Measurements from ENCODE around the gene MYO7A.
A peak's percentile ranks its signal among the peaks of the same experiment; 100 is the strongest.

The MYO7A gene

GRCh38 chr11:77244277-77245027 lies 116.4 kb downstream of the MYO7A start:
- no peaks in the 10 kb centered on the region for H3K36me3 ChIP-seq (ENCODE audit: control insufficient read depth in 4 of 4, insufficient read depth in 4 of 4, low read length in 3 of 4)
- no peaks in the 10 kb centered on the region for H3K9me3 ChIP-seq (ENCODE audit: control extremely low read depth in 1 of 5, control insufficient read depth in 4 of 5, insufficient read depth in 2 of 5, low read depth in 1 of 5, low read length in 4 of 5)
- whole genome bisulfite sequencing (ENCODE audit: insufficient coverage) = 98% methylated on average over 4 of the region's 7 CpGs
- CTCF ChIA-PET = no interaction called here
- peak; percentile 6 to 52 (median 34) for DNase-seq
- POLR2A ChIA-PET = no interaction called here
- no peak overlapping the region for H3K27ac ChIP-seq (ENCODE audit: insufficient read depth in 1 of 2, low read depth in 1 of 2, low read length in 2 of 2, poor library complexity in 1 of 2, severe bottlenecking in 2 of 2)
- H3K4me1 ChIP-seq (ENCODE audit: control extremely low read depth in 1 of 4, control insufficient read depth in 4 of 4, insufficient read depth in 4 of 4, low read length in 3 of 4) = peaks cover 0 to 10% (median 3%) of the 10 kb centered on the region in 4 experiments
- H3K27me3 ChIP-seq (replicated peaks in 2 of 5; ENCODE audit: control insufficient read depth in 4 of 5, insufficient read depth in 5 of 5, low read length in 4 of 5) = no peaks in the 10 kb centered on the region
- no peak overlapping the region for H3K4me3 ChIP-seq (ENCODE audit: control insufficient read depth in 1 of 7, extremely low read depth in 1 of 7, insufficient read depth in 4 of 7, low read depth in 2 of 7, low read length in 6 of 7)

GRCh38 chr11:77249427-77249826 lies 121.4 kb downstream of the MYO7A start:
- DNase-seq = no peak
- Histone ChIP-seq H3K4me3 (ENCODE audit: control insufficient read depth in 1 of 7, extremely low read depth in 1 of 7, insufficient read depth in 4 of 7, low read depth in 2 of 7, low read length in 6 of 7) (no peak overlapping the region), H3K9me3 (ENCODE audit: control extremely low read depth in 1 of 5, control insufficient read depth in 4 of 5, insufficient read depth in 2 of 5, low read depth in 1 of 5, low read length in 4 of 5) (peaks cover 0 to 11% (median 0%) of the 10 kb centered on the region in 5 experiments), H3K27me3 (replicated peaks in 2 of 5; ENCODE audit: control insufficient read depth in 4 of 5, insufficient read depth in 5 of 5, low read length in 4 of 5) (no peaks in the 10 kb centered on the region), H3K4me1 (ENCODE audit: control extremely low read depth in 1 of 4, control insufficient read depth in 4 of 4, insufficient read depth in 4 of 4, low read length in 3 of 4) (peaks cover 0 to 3% (median 0%) of the 10 kb centered on the region in 4 experiments), H3K27ac (ENCODE audit: insufficient read depth in 1 of 2, low read depth in 1 of 2, low read length in 2 of 2, poor library complexity in 1 of 2, severe bottlenecking in 2 of 2) (no peak overlapping the region), H3K36me3 (ENCODE audit: control insufficient read depth in 4 of 4, insufficient read depth in 4 of 4, low read length in 3 of 4) (no peaks in the 10 kb centered on the region)
- POLR2A ChIA-PET = no interaction called here
- CTCF ChIA-PET = interaction anchor here (0.6 to 0.9 kb wide), 2 partner anchors 163 to 175 kb away, joined by 3 read pairs; no protein-coding TSS in a partner anchor
- 100% methylated on average over 1 of the region's 3 CpGs for WGBS (ENCODE audit: insufficient coverage)

GRCh38 chr11:77250881-77251640 lies 123.0 kb downstream of the MYO7A start:
- CTCF ChIA-PET = no interaction called here
- H3K4me1 ChIP-seq (ENCODE audit: control extremely low read depth in 1 of 4, control insufficient read depth in 4 of 4, insufficient read depth in 4 of 4, low read length in 3 of 4) = peaks cover 0 to 3% (median 0%) of the 10 kb centered on the region in 4 experiments
- DNase-seq = peak in 1 of 3 donors; percentile 6
- POLR2A ChIA-PET = no interaction called here
- H3K27me3 ChIP-seq (replicated peaks in 2 of 5; ENCODE audit: control insufficient read depth in 4 of 5, insufficient read depth in 5 of 5, low read length in 4 of 5) = no peaks in the 10 kb centered on the region
- no peak overlapping the region for H3K4me3 ChIP-seq (ENCODE audit: control insufficient read depth in 1 of 7, extremely low read depth in 1 of 7, insufficient read depth in 4 of 7, low read depth in 2 of 7, low read length in 6 of 7)
- peaks cover 0 to 11% (median 0%) of the 10 kb centered on the region in 5 experiments for H3K9me3 ChIP-seq (ENCODE audit: control extremely low read depth in 1 of 5, control insufficient read depth in 4 of 5, insufficient read depth in 2 of 5, low read depth in 1 of 5, low read length in 4 of 5)
- no peak overlapping the region for H3K27ac ChIP-seq (ENCODE audit: insufficient read depth in 1 of 2, low read depth in 1 of 2, low read length in 2 of 2, poor library complexity in 1 of 2, severe bottlenecking in 2 of 2)
- no peaks in the 10 kb centered on the region for H3K36me3 ChIP-seq (ENCODE audit: control insufficient read depth in 4 of 4, insufficient read depth in 4 of 4, low read length in 3 of 4)
- WGBS (ENCODE audit: insufficient coverage) = no CpG with 5 or more reads among the region's 1 CpG

GRCh38 chr11:77252555-77253270 lies 124.7 kb downstream of the MYO7A start:
- Histone ChIP-seq H3K27ac (ENCODE audit: insufficient read depth in 1 of 2, low read depth in 1 of 2, low read length in 2 of 2, poor library complexity in 1 of 2, severe bottlenecking in 2 of 2) (no peak overlapping the region), H3K27me3 (replicated peaks in 2 of 5; ENCODE audit: control insufficient read depth in 4 of 5, insufficient read depth in 5 of 5, low read length in 4 of 5) (no peaks in the 10 kb centered on the region), H3K9me3 (ENCODE audit: control extremely low read depth in 1 of 5, control insufficient read depth in 4 of 5, insufficient read depth in 2 of 5, low read depth in 1 of 5, low read length in 4 of 5) (peaks cover 0 to 11% (median 0%) of the 10 kb centered on the region in 5 experiments), H3K4me1 (ENCODE audit: control extremely low read depth in 1 of 4, control insufficient read depth in 4 of 4, insufficient read depth in 4 of 4, low read length in 3 of 4) (no peaks in the 10 kb centered on the region), H3K4me3 (ENCODE audit: control insufficient read depth in 1 of 7, extremely low read depth in 1 of 7, insufficient read depth in 4 of 7, low read depth in 2 of 7, low read length in 6 of 7) (no peak overlapping the region), H3K36me3 (ENCODE audit: control insufficient read depth in 4 of 4, insufficient read depth in 4 of 4, low read length in 3 of 4) (no peaks in the 10 kb centered on the region)
- DNase-seq = no peak
- ChIA-PET POLR2A (no interaction called here), CTCF (no interaction called here)
- WGBS (ENCODE audit: insufficient coverage) = 100% methylated on average over 3 of the region's 3 CpGs

- H3K4me1 ChIP-seq (ENCODE audit: control extremely low read depth in 1 of 4, control insufficient read depth in 4 of 4, insufficient read depth in 4 of 4, low read length in 3 of 4) = no peaks in the 10 kb centered on the region
- H3K27ac ChIP-seq (ENCODE audit: insufficient read depth in 1 of 2, low read depth in 1 of 2, low read length in 2 of 2, poor library complexity in 1 of 2, severe bottlenecking in 2 of 2) = no peak overlapping the region
- H3K4me3 ChIP-seq (ENCODE audit: control insufficient read depth in 1 of 7, extremely low read depth in 1 of 7, insufficient read depth in 4 of 7, low read depth in 2 of 7, low read length in 6 of 7) = no peak overlapping the region
- no peaks in the 10 kb centered on the region for H3K27me3 ChIP-seq (replicated peaks in 2 of 5; ENCODE audit: control insufficient read depth in 4 of 5, insufficient read depth in 5 of 5, low read length in 4 of 5)
- POLR2A ChIA-PET = no interaction called here
- 100% methylated on average over 1 of the region's 1 CpG for WGBS (ENCODE audit: insufficient coverage)
- CTCF ChIA-PET = no interaction called here
- no peak for DNase-seq
- peaks cover 0 to 11% (median 0%) of the 10 kb centered on the region in 5 experiments for H3K9me3 ChIP-seq (ENCODE audit: control extremely low read depth in 1 of 5, control insufficient read depth in 4 of 5, insufficient read depth in 2 of 5, low read depth in 1 of 5, low read length in 4 of 5)
- H3K36me3 ChIP-seq (ENCODE audit: control insufficient read depth in 4 of 4, insufficient read depth in 4 of 4, low read length in 3 of 4) = no peaks in the 10 kb centered on the region
These were observed 125.6 kb downstream of the MYO7A start for GRCh38 chr11:77253690-77254089.

GRCh38 chr11:77259641-77260040 lies 131.6 kb downstream of the MYO7A start:
- no peaks in the 10 kb centered on the region for H3K27me3 ChIP-seq (replicated peaks in 2 of 5; ENCODE audit: control insufficient read depth in 4 of 5, insufficient read depth in 5 of 5, low read length in 4 of 5)
- POLR2A ChIA-PET = no interaction called here
- peaks cover 4 to 24% (median 7%) of the 10 kb centered on the region in 5 experiments for H3K9me3 ChIP-seq (ENCODE audit: control extremely low read depth in 1 of 5, control insufficient read depth in 4 of 5, insufficient read depth in 2 of 5, low read depth in 1 of 5, low read length in 4 of 5)
- no peak for DNase-seq
- no peaks in the 10 kb centered on the region for H3K4me1 ChIP-seq (ENCODE audit: control extremely low read depth in 1 of 4, control insufficient read depth in 4 of 4, insufficient read depth in 4 of 4, low read length in 3 of 4)
- 100% methylated on average over 2 of the region's 2 CpGs for WGBS (ENCODE audit: insufficient coverage)
- CTCF ChIA-PET = interaction anchor here (0.9 kb wide), 1 partner anchor 214 kb away, joined by 3 read pairs; no protein-coding TSS in a partner anchor
- H3K27ac ChIP-seq (ENCODE audit: insufficient read depth in 1 of 2, low read depth in 1 of 2, low read length in 2 of 2, poor library complexity in 1 of 2, severe bottlenecking in 2 of 2) = no peak overlapping the region
- H3K4me3 ChIP-seq (ENCODE audit: control insufficient read depth in 1 of 7, extremely low read depth in 1 of 7, insufficient read depth in 4 of 7, low read depth in 2 of 7, low read length in 6 of 7) = no peak overlapping the region
- no peaks in the 10 kb centered on the region for H3K36me3 ChIP-seq (ENCODE audit: control insufficient read depth in 4 of 4, insufficient read depth in 4 of 4, low read length in 3 of 4)
